NCI-H128 (cell line): ENCODE data around the gene BNC2.

Experiments
- DNase-seq: peaks from one replicate; lab custom pipeline; 2025; ENCODE audit not compliant: unreplicated experiment; lab: John Stamatoyannopoulos, UW

Gene BNC2

GRCh38 chr9:16869131-16869881 lies 1.2 kb downstream of the BNC2 start:
- DNase-seq: no peak

- DNase-seq: no peak
Measured at GRCh38 chr9:16868701-16869100, 1.8 kb downstream of the BNC2 start.

- no peak for DNase-seq
Measured at GRCh38 chr9:16867576-16868311, 2.7 kb downstream of the BNC2 start.

GRCh38 chr9:16866587-16866986 lies 3.9 kb downstream of the BNC2 start:
- no peak for DNase-seq

GRCh38 chr9:16864649-16865434 lies 5.6 kb downstream of the BNC2 start:
- no peak for DNase-seq

- no peak for DNase-seq
Measured at GRCh38 chr9:16848179-16848578, 22.3 kb downstream of the BNC2 start.

GRCh38 chr9:16846986-16847385 lies 23.5 kb downstream of the BNC2 start:
- no peak for DNase-seq

- no peak for DNase-seq
Measured at GRCh38 chr9:16846367-16846766, 24.1 kb downstream of the BNC2 start.

- no peak for DNase-seq
Measured at GRCh38 chr9:16834817-16835216, 35.7 kb downstream of the BNC2 start.

- DNase-seq: no peak
Measured at GRCh38 chr9:16833296-16833835, 37.1 kb downstream of the BNC2 start.

GRCh38 chr9:16832101-16832500 lies 38.4 kb downstream of the BNC2 start:
- DNase-seq: no peak

- no peak for DNase-seq
Measured at GRCh38 chr9:16830806-16831205, 39.7 kb downstream of the BNC2 start.

- DNase-seq: no peak
Measured at GRCh38 chr9:16828340-16829281, 41.9 kb downstream of the BNC2 start.

GRCh38 chr9:16825971-16826625 lies 44.4 kb downstream of the BNC2 start:
- no peak for DNase-seq

- DNase-seq: no peak
Measured at GRCh38 chr9:16825331-16825725, 45.1 kb downstream of the BNC2 start.

- no peak for DNase-seq
Measured at GRCh38 chr9:16824545-16825330, 45.7 kb downstream of the BNC2 start.

GRCh38 chr9:16823906-16824305 lies 46.6 kb downstream of the BNC2 start:
- no peak for DNase-seq

GRCh38 chr9:16821344-16821743 lies 49.1 kb downstream of the BNC2 start:
- no peak for DNase-seq

- no peak for DNase-seq
Measured at GRCh38 chr9:16817514-16817913, 53.0 kb downstream of the BNC2 start.
